ENCODE data around the gene RAD51B. TPM values are rescaled to one million over a fixed set of nuclear protein-coding genes. Genes with fewer than 3 reads are reported as not detected.
A peak's percentile ranks its signal among the peaks of the same experiment; 100 is the strongest.

RAD51B gene
- total and polyA plus RNA-seq, 9 of the 15 experiments (the other 6 are each of a cell fraction or from before 2014, with no cell fraction given), result 8.5 to 17.3 (median 11.3) TPM

DNA sequence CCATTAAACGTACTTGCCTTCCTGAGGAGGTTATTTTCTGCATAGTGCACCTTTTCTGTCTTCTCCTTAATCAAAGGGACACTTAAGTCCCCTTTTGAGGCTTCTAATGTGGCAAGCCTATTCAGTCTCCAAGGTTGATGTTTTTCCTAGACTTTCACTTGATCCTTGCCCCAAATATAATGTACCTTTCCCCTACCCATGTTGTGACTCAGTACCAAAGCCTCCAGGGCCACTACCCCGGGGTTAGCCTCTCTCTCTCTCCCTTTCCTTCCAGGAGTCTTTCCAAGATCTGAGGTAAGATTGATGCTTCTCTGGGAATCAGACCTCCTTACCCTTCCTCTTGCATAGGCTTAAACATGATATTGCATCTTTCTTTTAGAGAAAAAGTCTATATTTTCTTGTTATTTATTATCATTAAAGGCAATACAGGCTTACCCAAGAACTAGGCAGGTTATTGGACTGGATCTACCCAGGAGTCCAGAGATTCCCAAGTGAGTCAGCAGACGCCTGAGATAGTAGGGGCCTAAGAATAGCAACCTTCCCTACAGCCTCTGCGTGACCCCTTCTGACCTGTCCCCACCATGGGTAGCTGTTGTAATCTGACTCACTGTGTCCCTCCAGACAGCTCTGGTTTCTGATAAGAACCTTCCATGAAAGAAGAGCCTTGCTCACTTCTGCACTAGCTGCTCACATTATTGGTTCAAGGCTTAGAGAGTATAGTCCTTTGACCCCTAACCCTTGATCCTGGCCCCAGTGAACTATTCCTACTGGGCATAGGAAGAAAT lies 800.4 kb downstream of the RAD51B start (continued):
- TF ChIP-seq, protein P1, sequence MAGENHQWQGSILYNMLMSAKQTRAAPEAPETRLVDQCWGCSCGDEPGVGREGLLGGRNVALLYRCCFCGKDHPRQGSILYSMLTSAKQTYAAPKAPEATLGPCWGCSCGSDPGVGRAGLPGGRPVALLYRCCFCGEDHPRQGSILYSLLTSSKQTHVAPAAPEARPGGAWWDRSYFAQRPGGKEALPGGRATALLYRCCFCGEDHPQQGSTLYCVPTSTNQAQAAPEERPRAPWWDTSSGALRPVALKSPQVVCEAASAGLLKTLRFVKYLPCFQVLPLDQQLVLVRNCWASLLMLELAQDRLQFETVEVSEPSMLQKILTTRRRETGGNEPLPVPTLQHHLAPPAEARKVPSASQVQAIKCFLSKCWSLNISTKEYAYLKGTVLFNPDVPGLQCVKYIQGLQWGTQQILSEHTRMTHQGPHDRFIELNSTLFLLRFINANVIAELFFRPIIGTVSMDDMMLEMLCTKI (IDR thresholded peaks at IDR 0.05; ENCODE audit: partially characterized antibody), result no peak
- TF ChIP-seq SOX6 (IDR thresholded peaks at IDR 0.05) (peak; percentile 82), NFRKB (IDR thresholded peaks at IDR 0.05; ENCODE audit: low read depth) (no peak), SMARCA5 (IDR thresholded peaks at IDR 0.05) (no peak), ZNF785 (CRISPR knock-in tag; IDR thresholded peaks at IDR 0.05) (no peak), SIX5 (IDR thresholded peaks at IDR 0.05; ENCODE audit: borderline replicate concordance in 1 of 2, insufficient read depth in 1 of 2, low read depth in 1 of 2, low read length in 2 of 2) (no peak), HOXB6 (CRISPR knock-in tag; IDR thresholded peaks at IDR 0.05; ENCODE audit: borderline replicate concordance) (no peak), ZHX1 (conservative IDR thresholded peaks at IDR 0.05; ENCODE audit: low read length) (no peak), ATF7 (IDR thresholded peaks at IDR 0.05) (peak; percentile 70), ZNF143 (CRISPR knock-in tag; IDR thresholded peaks at IDR 0.05) (peak; percentile 24; the same call in 1 of the 2 replicates), ZBTB33 (CRISPR knock-in tag; IDR thresholded peaks at IDR 0.05) (no peak), XRCC5 (IDR thresholded peaks at IDR 0.05; ENCODE audit: low read depth, low read length) (no peak), MEIS2 (IDR thresholded peaks at IDR 0.05; ENCODE audit: partially characterized antibody) (peak; percentile 43), ZC3H8 (IDR thresholded peaks at IDR 0.05) (no peak), NFATC3 (IDR thresholded peaks at IDR 0.05) (no peak), ZNF212 (CRISPR knock-in tag; IDR thresholded peaks at IDR 0.05) (no peak), RBM14 (IDR thresholded peaks at IDR 0.05; ENCODE audit: borderline replicate concordance, insufficient read depth, low read depth, low read length) (no peak), NFXL1 (CRISPR knock-in tag; IDR thresholded peaks at IDR 0.05) (no peak), ZFX (CRISPR knock-in tag; IDR thresholded peaks at IDR 0.05) (no peak), ZNF707 (CRISPR knock-in tag; conservative IDR thresholded peaks at IDR 0.05) (no peak), ELF1 (tag; IDR thresholded peaks at IDR 0.05) (no peak)
- TF ChIP-seq, protein P2, sequence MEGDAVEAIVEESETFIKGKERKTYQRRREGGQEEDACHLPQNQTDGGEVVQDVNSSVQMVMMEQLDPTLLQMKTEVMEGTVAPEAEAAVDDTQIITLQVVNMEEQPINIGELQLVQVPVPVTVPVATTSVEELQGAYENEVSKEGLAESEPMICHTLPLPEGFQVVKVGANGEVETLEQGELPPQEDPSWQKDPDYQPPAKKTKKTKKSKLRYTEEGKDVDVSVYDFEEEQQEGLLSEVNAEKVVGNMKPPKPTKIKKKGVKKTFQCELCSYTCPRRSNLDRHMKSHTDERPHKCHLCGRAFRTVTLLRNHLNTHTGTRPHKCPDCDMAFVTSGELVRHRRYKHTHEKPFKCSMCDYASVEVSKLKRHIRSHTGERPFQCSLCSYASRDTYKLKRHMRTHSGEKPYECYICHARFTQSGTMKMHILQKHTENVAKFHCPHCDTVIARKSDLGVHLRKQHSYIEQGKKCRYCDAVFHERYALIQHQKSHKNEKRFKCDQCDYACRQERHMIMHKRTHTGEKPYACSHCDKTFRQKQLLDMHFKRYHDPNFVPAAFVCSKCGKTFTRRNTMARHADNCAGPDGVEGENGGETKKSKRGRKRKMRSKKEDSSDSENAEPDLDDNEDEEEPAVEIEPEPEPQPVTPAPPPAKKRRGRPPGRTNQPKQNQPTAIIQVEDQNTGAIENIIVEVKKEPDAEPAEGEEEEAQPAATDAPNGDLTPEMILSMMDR (IDR thresholded peaks at IDR 0.05 in 2 of 3, conservative IDR thresholded peaks at IDR 0.05 in 1 of 3; ENCODE audit: insufficient read depth in 2 of 3, low read depth in 1 of 3, low read length in 3 of 3), result no peak

All from K562 (cell line).